NT2/D1 (cell line): Measurements from ENCODE around the gene PKHD1.
"Not testable (repeated sequence)": the region's sequence is repeated elsewhere in the genome, so short reads cannot be mapped to it uniquely, and the experiment has no call there.

Source experiments
- SUZ12 ChIP-seq: IDR thresholded peaks from 2 replicates; pipeline ENCODE4 v1.6.1; 2011; ENCODE audit not compliant: insufficient read length, insufficient read depth; ENCODE audit errors: extremely low read depth
- YY1 ChIP-seq: IDR thresholded peaks from 2 replicates; pipeline ENCODE4 v1.6.1; 2011; ENCODE audit not compliant: insufficient read length, insufficient read depth
- ZNF274 ChIP-seq: IDR thresholded peaks from 2 replicates; pipeline ENCODE4 v1.6.1; 2011; ENCODE audit warnings: mild to moderate bottlenecking, low read depth, low read length

- TF ChIP-seq YY1, ZNF274, SUZ12: not testable (repeated sequence)
These were observed 147.7 kb downstream of the PKHD1 start for GRCh38 chr6:51939695-51940094.
